Astrocyte (in vitro differentiated cells and primary cell): ENCODE results near the gene SMIM26. TPM values are rescaled to one million over a fixed set of nuclear protein-coding genes. Genes with fewer than 3 reads are reported as not detected.

Experiments used
- DNase-seq: peaks from one replicate; pipeline ENCODE4 v3.0.0-alpha.2; 2010; ENCODE audit warnings: low read depth
- FAIRE-seq: peaks from 2 replicates; lab custom pipeline; 2011; peaks lifted over from hg19 to GRCh38; lab: Jason Lieb, UNC
- H2AFZ ChIP-seq: 2 replicates; pipeline ENCODE4 v1.6.0; 2012; ENCODE audit warnings: low read depth, low read length, inconsistent platforms
- H3K27ac ChIP-seq: 2 replicates; pipeline ENCODE4 v1.5.1; 2011; ENCODE audit warnings: low read depth, low read length, inconsistent platforms
- H3K27me3 ChIP-seq: 2 replicates; pipeline ENCODE4 v1.6.0; 2011; ENCODE audit warnings: low read length, inconsistent platforms; ENCODE audit not compliant: insufficient read depth
- H3K36me3 ChIP-seq: 2 replicates; pipeline ENCODE4 v1.5.1; 2011; ENCODE audit warnings: low read length, inconsistent platforms; ENCODE audit not compliant: insufficient read depth
- H3K4me1 ChIP-seq: 2 replicates; pipeline ENCODE4 v1.5.1; 2011; ENCODE audit warnings: low read length, inconsistent platforms; ENCODE audit not compliant: insufficient read depth
- H3K4me2 ChIP-seq: 2 replicates; pipeline ENCODE4 v1.6.0; 2012; ENCODE audit warnings: low read length, inconsistent platforms
- H3K4me3 ChIP-seq: 2 replicates; pipeline ENCODE4 v1.5.1; 2011; ENCODE audit warnings: low read depth, mild to moderate bottlenecking, low read length, inconsistent platforms; ENCODE audit not compliant: insufficient read depth
- H3K79me2 ChIP-seq: 2 replicates; pipeline ENCODE4 v1.6.0; 2012; ENCODE audit warnings: mild to moderate bottlenecking, low read length, inconsistent platforms; ENCODE audit not compliant: insufficient read depth
- H3K9ac ChIP-seq: 2 replicates; pipeline ENCODE4 v1.6.0; 2012; ENCODE audit warnings: mild to moderate bottlenecking, low read length, inconsistent platforms
- H3K9me3 ChIP-seq: 2 replicates; pipeline ENCODE4 v1.5.1; 2012; ENCODE audit warnings: low read depth, mild to moderate bottlenecking, low read length, inconsistent platforms; ENCODE audit not compliant: insufficient read depth
- H4K20me1 ChIP-seq: 2 replicates; pipeline ENCODE4 v1.6.0; 2012; ENCODE audit warnings: low read length, inconsistent platforms; ENCODE audit not compliant: insufficient read depth
- H3K27ac Mint-ChIP-seq: one replicate; pipeline ENCODE4 v1.8.0; 2021; ENCODE audit warnings: mild to moderate bottlenecking, mixed read lengths; ENCODE audit not compliant: unreplicated experiment
- H3K27me3 Mint-ChIP-seq: one replicate; pipeline ENCODE4 v1.8.0; 2021; ENCODE audit warnings: low read depth, mixed read lengths; ENCODE audit not compliant: unreplicated experiment
- H3K36me3 Mint-ChIP-seq: one replicate; pipeline ENCODE4 v1.8.0; 2021; ENCODE audit warnings: low read depth, mixed read lengths; ENCODE audit not compliant: unreplicated experiment
- H3K4me1 Mint-ChIP-seq: one replicate; pipeline ENCODE4 v1.8.0; 2021; ENCODE audit warnings: low read depth, mixed read lengths; ENCODE audit not compliant: unreplicated experiment
- H3K4me3 Mint-ChIP-seq: one replicate; pipeline ENCODE4 v1.8.0; 2021; ENCODE audit warnings: mild to moderate bottlenecking, moderate library complexity, mixed read lengths; ENCODE audit not compliant: unreplicated experiment
- H3K9me3 Mint-ChIP-seq: one replicate; pipeline ENCODE4 v1.8.0; 2021; ENCODE audit warnings: mild to moderate bottlenecking, mixed read lengths; ENCODE audit not compliant: unreplicated experiment
- EZH2 ChIP-seq: IDR thresholded peaks from 2 replicates; pipeline ENCODE4 v1.6.1; 2012; ENCODE audit warnings: mild to moderate bottlenecking, low read length, inconsistent platforms; ENCODE audit not compliant: insufficient read depth
- total RNA-seq: library from RNA; stranded (reverse); gene quantifications from 2 replicates; pipeline ENCODE4 v1.2.1, GENCODE V29; 2021
- TF ChIP-seq, protein P1 (sequence below): IDR thresholded peaks from 2 replicates; pipeline ENCODE4 v1.5.1; 2011; ENCODE audit warnings: low read depth, mild to moderate bottlenecking, inconsistent platforms, low read length, moderate library complexity; ENCODE audit not compliant: insufficient read depth

SMIM26 gene
- total RNA-seq, 1 donor from 2014 or later: 56.9 TPM

DNA sequence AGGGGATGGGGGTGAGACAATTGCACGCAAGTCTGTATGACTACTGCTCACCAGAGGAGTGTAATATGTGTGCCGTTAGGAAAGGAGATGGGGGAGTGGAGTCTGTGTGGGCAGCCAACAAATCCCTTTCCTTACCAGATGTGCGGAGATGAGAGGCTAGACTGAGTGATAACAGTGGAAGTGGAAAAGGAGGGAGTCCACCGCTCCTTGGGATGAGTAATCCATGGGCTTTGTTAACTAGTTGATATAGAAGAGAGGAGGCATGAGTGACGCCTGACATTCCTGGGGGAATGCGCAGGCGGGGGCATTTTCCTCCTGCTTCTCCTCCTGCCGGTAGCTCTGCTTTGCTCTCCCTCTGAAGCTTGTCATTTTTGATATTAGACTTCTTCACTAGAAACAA is 13.5 kb upstream of the SMIM26 start:
- no peaks in the 10 kb centered on the region for H3K4me1 ChIP-seq
- H3K27me3 ChIP-seq: no peaks in the 10 kb centered on the region
- H3K4me2 ChIP-seq: no peak overlapping the region
- no peak for FAIRE-seq
- peaks cover 38% of the 10 kb centered on the region for H3K36me3 ChIP-seq
- DNase-seq: no peak
- Mint-ChIP-seq H3K27ac (peak overlapping the region; percentile 30), H3K4me3 (no peak overlapping the region), H3K4me1 (peaks cover 7% of the 10 kb centered on the region), H3K36me3 (peaks cover 12% of the 10 kb centered on the region), H3K9me3 (no peaks in the 10 kb centered on the region), H3K27me3 (no peaks in the 10 kb centered on the region)
- H4K20me1 ChIP-seq: no peaks in the 10 kb centered on the region
- H3K79me2 ChIP-seq: no peaks in the 10 kb centered on the region
- no peaks in the 10 kb centered on the region for H3K9me3 ChIP-seq
- H3K9ac ChIP-seq: no peak overlapping the region
- no peak overlapping the region for H3K4me3 ChIP-seq
- TF ChIP-seq, protein P1, sequence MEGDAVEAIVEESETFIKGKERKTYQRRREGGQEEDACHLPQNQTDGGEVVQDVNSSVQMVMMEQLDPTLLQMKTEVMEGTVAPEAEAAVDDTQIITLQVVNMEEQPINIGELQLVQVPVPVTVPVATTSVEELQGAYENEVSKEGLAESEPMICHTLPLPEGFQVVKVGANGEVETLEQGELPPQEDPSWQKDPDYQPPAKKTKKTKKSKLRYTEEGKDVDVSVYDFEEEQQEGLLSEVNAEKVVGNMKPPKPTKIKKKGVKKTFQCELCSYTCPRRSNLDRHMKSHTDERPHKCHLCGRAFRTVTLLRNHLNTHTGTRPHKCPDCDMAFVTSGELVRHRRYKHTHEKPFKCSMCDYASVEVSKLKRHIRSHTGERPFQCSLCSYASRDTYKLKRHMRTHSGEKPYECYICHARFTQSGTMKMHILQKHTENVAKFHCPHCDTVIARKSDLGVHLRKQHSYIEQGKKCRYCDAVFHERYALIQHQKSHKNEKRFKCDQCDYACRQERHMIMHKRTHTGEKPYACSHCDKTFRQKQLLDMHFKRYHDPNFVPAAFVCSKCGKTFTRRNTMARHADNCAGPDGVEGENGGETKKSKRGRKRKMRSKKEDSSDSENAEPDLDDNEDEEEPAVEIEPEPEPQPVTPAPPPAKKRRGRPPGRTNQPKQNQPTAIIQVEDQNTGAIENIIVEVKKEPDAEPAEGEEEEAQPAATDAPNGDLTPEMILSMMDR: no peak
- TF ChIP-seq EZH2: no peak
- no peak overlapping the region for H3K27ac ChIP-seq
- no peak overlapping the region for H2AFZ ChIP-seq

DNA sequence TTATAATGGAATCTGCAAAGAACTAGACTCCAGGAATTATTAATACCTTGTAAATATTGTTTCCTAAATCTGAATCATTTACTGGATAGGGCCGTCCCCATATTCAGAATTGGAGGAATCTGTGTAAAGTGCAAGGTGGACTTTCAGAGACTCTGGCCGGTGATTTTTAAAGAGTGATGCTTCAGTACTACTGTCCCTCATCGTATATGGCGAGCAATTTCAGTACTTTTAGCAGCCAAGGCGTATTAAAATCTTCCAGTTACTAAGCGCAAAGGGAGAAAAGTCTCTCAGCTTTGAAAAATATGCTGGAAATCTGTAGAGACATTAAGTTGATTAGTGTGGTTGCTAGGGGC is 483 bp downstream of the SMIM26 start:
- H3K36me3 ChIP-seq: peaks cover 6% of the 10 kb centered on the region
- TF ChIP-seq, protein P1: no peak
- TF ChIP-seq EZH2: no peak
- no peaks in the 10 kb centered on the region for H3K27me3 ChIP-seq
- H3K4me2 ChIP-seq: peak overlapping the region; percentile 86
- no peaks in the 10 kb centered on the region for H3K4me1 Mint-ChIP-seq
- FAIRE-seq (no peak), DNase-seq (no peak)
- H3K9ac ChIP-seq: peak overlapping the region; percentile 97
- no peaks in the 10 kb centered on the region for H3K9me3 Mint-ChIP-seq
- no peaks in the 10 kb centered on the region for H3K27me3 Mint-ChIP-seq
- peak overlapping the region; percentile 89 for H3K4me3 Mint-ChIP-seq
- H3K79me2 ChIP-seq: peaks cover 18% of the 10 kb centered on the region
- peaks cover 3% of the 10 kb centered on the region for H3K4me1 ChIP-seq
- H3K9me3 ChIP-seq: no peaks in the 10 kb centered on the region
- no peaks in the 10 kb centered on the region for H4K20me1 ChIP-seq
- peak overlapping the region; percentile 94 for H2AFZ ChIP-seq
- peaks cover 3% of the 10 kb centered on the region for H3K36me3 Mint-ChIP-seq
- peak overlapping the region; percentile 84 for H3K27ac ChIP-seq
- peak overlapping the region; percentile 95 for H3K4me3 ChIP-seq
- H3K27ac Mint-ChIP-seq: peak overlapping the region; percentile 97

- peaks cover 6% of the 10 kb centered on the region for H3K36me3 ChIP-seq
- H3K4me1 ChIP-seq: peaks cover 3% of the 10 kb centered on the region
- H3K27ac ChIP-seq: no peak overlapping the region
- no peak overlapping the region for H3K4me2 ChIP-seq
- peaks cover 18% of the 10 kb centered on the region for H3K79me2 ChIP-seq
- FAIRE-seq (no peak), DNase-seq (no peak)
- H3K9ac ChIP-seq: no peak overlapping the region
- no peak overlapping the region for H2AFZ ChIP-seq
- Mint-ChIP-seq H3K4me1 (no peaks in the 10 kb centered on the region), H3K36me3 (peaks cover 3% of the 10 kb centered on the region), H3K27me3 (no peaks in the 10 kb centered on the region), H3K4me3 (no peak overlapping the region), H3K27ac (no peak overlapping the region), H3K9me3 (no peaks in the 10 kb centered on the region)
- no peaks in the 10 kb centered on the region for H4K20me1 ChIP-seq
- H3K4me3 ChIP-seq: no peak overlapping the region
- no peaks in the 10 kb centered on the region for H3K9me3 ChIP-seq
- no peak for TF ChIP-seq EZH2
- TF ChIP-seq, protein P1: no peak
- no peaks in the 10 kb centered on the region for H3K27me3 ChIP-seq
These were observed 3.8 kb downstream of the SMIM26 start for GRCh38 chr20:18571009-18571408.
